ENCODE measurements around the gene FAM171A2. TPM values are rescaled to one million over a fixed set of nuclear protein-coding genes. Genes with fewer than 3 reads are reported as not detected.

FAM171A2 gene
- polyA plus RNA-seq, 1 donor (not counting 4 experiments of a cell fraction or from before 2014, with no cell fraction given) = 0.35 TPM

- Histone ChIP-seq H3K4me3 (ENCODE audit: control insufficient read depth in 2 of 3, extremely low read depth in 1 of 3, insufficient read depth in 2 of 3, low read depth in 1 of 3, low read length in 3 of 3) (no peak overlapping the region), H3K79me2 (ENCODE audit: control insufficient read depth, insufficient read depth, low read length) (no peaks in the 10 kb centered on the region), H3K9me3 (ENCODE audit: control insufficient read depth, low read depth, low read length) (no peaks in the 10 kb centered on the region), H2AFZ (ENCODE audit: control insufficient read depth, low read length) (no peak overlapping the region), H4K20me1 (ENCODE audit: control insufficient read depth, extremely low read depth, insufficient read depth, low read length) (no peaks in the 10 kb centered on the region), H3K27me3 (ENCODE audit: control insufficient read depth, extremely low read depth, insufficient read depth, low read length) (peaks cover 13% of the 10 kb centered on the region), H3K36me3 (ENCODE audit: control insufficient read depth in 2 of 2, extremely low read depth in 1 of 2, insufficient read depth in 2 of 2, low read length in 2 of 2) (no peaks in the 10 kb centered on the region), H3K9me1 (ENCODE audit: control insufficient read depth, extremely low read depth, insufficient read depth, low read length) (no peaks in the 10 kb centered on the region), H3K4me2 (ENCODE audit: control insufficient read depth, extremely low read depth, insufficient read depth, low read depth, low read length) (peak overlapping the region; percentile 52), H3K4me1 (ENCODE audit: control insufficient read depth, extremely low read depth, insufficient read depth, low read length) (peaks cover 12% of the 10 kb centered on the region), H3K9ac (ENCODE audit: control insufficient read depth, extremely low read depth, insufficient read depth, low read length) (no peak overlapping the region), H3K27ac (ENCODE audit: control insufficient read depth, insufficient read depth, low read length) (no peak overlapping the region)
- DNase-seq (ENCODE audit: low read depth, low spot score) (no peak), FAIRE-seq (no peak)
- dilution Hi-C loops (cut with MboI; ENCODE audit: extremely low pct_ligation_motif_present, low sequenced_read_pairs) = no loop called here
- TF ChIP-seq EZH2 (IDR thresholded peaks at IDR 0.05; ENCODE audit: low read length) = no peak
- TF ChIP-seq, protein P1, sequence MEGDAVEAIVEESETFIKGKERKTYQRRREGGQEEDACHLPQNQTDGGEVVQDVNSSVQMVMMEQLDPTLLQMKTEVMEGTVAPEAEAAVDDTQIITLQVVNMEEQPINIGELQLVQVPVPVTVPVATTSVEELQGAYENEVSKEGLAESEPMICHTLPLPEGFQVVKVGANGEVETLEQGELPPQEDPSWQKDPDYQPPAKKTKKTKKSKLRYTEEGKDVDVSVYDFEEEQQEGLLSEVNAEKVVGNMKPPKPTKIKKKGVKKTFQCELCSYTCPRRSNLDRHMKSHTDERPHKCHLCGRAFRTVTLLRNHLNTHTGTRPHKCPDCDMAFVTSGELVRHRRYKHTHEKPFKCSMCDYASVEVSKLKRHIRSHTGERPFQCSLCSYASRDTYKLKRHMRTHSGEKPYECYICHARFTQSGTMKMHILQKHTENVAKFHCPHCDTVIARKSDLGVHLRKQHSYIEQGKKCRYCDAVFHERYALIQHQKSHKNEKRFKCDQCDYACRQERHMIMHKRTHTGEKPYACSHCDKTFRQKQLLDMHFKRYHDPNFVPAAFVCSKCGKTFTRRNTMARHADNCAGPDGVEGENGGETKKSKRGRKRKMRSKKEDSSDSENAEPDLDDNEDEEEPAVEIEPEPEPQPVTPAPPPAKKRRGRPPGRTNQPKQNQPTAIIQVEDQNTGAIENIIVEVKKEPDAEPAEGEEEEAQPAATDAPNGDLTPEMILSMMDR (optimal IDR thresholded peaks at IDR 0.05 in 1 of 3, IDR thresholded peaks at IDR 0.05 in 1 of 3, conservative IDR thresholded peaks at IDR 0.05 in 1 of 3; ENCODE audit: extremely low read depth in 1 of 3, insufficient read depth in 2 of 3, low read length in 3 of 3) = peak in 1 of 3 experiments; percentile 31
Observed at GRCh38 chr17:44309472-44309871, 54.2 kb downstream of the FAM171A2 start.

- Histone ChIP-seq H3K27me3 (ENCODE audit: control insufficient read depth, extremely low read depth, insufficient read depth, low read length) (peaks cover 7% of the 10 kb centered on the region), H3K9me3 (ENCODE audit: control insufficient read depth, low read depth, low read length) (no peaks in the 10 kb centered on the region), H3K9me1 (ENCODE audit: control insufficient read depth, extremely low read depth, insufficient read depth, low read length) (no peaks in the 10 kb centered on the region), H3K4me1 (ENCODE audit: control insufficient read depth, extremely low read depth, insufficient read depth, low read length) (peaks cover 12% of the 10 kb centered on the region), H3K27ac (ENCODE audit: control insufficient read depth, insufficient read depth, low read length) (no peak overlapping the region), H3K36me3 (ENCODE audit: control insufficient read depth in 2 of 2, extremely low read depth in 1 of 2, insufficient read depth in 2 of 2, low read length in 2 of 2) (no peaks in the 10 kb centered on the region), H3K79me2 (ENCODE audit: control insufficient read depth, insufficient read depth, low read length) (no peaks in the 10 kb centered on the region), H3K4me2 (ENCODE audit: control insufficient read depth, extremely low read depth, insufficient read depth, low read depth, low read length) (peak overlapping the region; percentile 52), H3K9ac (ENCODE audit: control insufficient read depth, extremely low read depth, insufficient read depth, low read length) (no peak overlapping the region), H2AFZ (ENCODE audit: control insufficient read depth, low read length) (no peak overlapping the region), H3K4me3 (ENCODE audit: control insufficient read depth in 2 of 3, extremely low read depth in 1 of 3, insufficient read depth in 2 of 3, low read depth in 1 of 3, low read length in 3 of 3) (peak overlapping the region in 2 of 3 experiments; percentile 22 to 33), H4K20me1 (ENCODE audit: control insufficient read depth, extremely low read depth, insufficient read depth, low read length) (no peaks in the 10 kb centered on the region)
- dilution Hi-C loops (cut with MboI; ENCODE audit: extremely low pct_ligation_motif_present, low sequenced_read_pairs) = no loop called here
- no peak for DNase-seq (ENCODE audit: low read depth, low spot score)
- TF ChIP-seq EZH2 (IDR thresholded peaks at IDR 0.05; ENCODE audit: low read length) = no peak
- TF ChIP-seq, protein P1 (optimal IDR thresholded peaks at IDR 0.05 in 1 of 3, IDR thresholded peaks at IDR 0.05 in 1 of 3, conservative IDR thresholded peaks at IDR 0.05 in 1 of 3; ENCODE audit: extremely low read depth in 1 of 3, insufficient read depth in 2 of 3, low read length in 3 of 3) = no peak
- no peak for FAIRE-seq
Observed at GRCh38 chr17:44308865-44309264, 54.8 kb downstream of the FAM171A2 start.

Data from keratinocyte (primary cell).